Measurements from ENCODE around the gene CD200R1L. TPM values are rescaled to one million over a fixed set of nuclear protein-coding genes. Genes with fewer than 3 reads are reported as not detected.
A peak's percentile ranks its signal among the peaks of the same experiment; 100 is the strongest.

Gene CD200R1L
- total and polyA plus RNA-seq, 2 of the 13 experiments (the other 11 are each of a cell fraction or from before 2014, with no cell fraction given): not detected

GRCh38 chr3:112894258-112894657, 47.6 kb upstream of the CD200R1L start:
- 34% methylated on average over 5 of the region's 5 CpGs for WGBS (ENCODE audit: low lambda C conversion rate)
- Histone ChIP-seq H3K9me3 (ENCODE audit: low read length) (no peaks in the 10 kb centered on the region), H3K27me3 (ENCODE audit: control insufficient read depth in 1 of 2, insufficient read depth in 2 of 2, low read length in 2 of 2) (no peaks in the 10 kb centered on the region), H3K4me2 (ENCODE audit: low read depth, low read length) (no peak overlapping the region), H3K79me2 (ENCODE audit: insufficient read depth, low read length) (no peaks in the 10 kb centered on the region), H4K20me1 (ENCODE audit: insufficient read depth, low read length) (no peaks in the 10 kb centered on the region), H3K4me3 (replicated peaks in 1 of 3; ENCODE audit: insufficient read depth in 1 of 3, low read depth in 2 of 3, low read length in 3 of 3) (no peak overlapping the region), H3K9ac (ENCODE audit: insufficient read depth, low read depth, low read length) (no peak overlapping the region), H3K36me3 (replicated peaks in 1 of 2; ENCODE audit: control insufficient read depth in 1 of 2, insufficient read depth in 2 of 2, low read length in 2 of 2) (no peaks in the 10 kb centered on the region), H3K4me1 (ENCODE audit: insufficient read depth, low read length) (no peaks in the 10 kb centered on the region), H2AFZ (ENCODE audit: low read length) (no peak overlapping the region), H3K27ac (ENCODE audit: extremely low read length, insufficient read depth, low read length) (no peak overlapping the region)
- TF ChIP-seq NFE2L2 (IDR thresholded peaks at IDR 0.05; ENCODE audit: low read length): peak; percentile 83
- no peak for TF ChIP-seq ZNF652 (CRISPR knock-in tag; IDR thresholded peaks at IDR 0.05; ENCODE audit: borderline replicate concordance, low read depth)
- TF ChIP-seq NFE2 (CRISPR knock-in tag; IDR thresholded peaks at IDR 0.05): peak; percentile 29; the same call in 1 of the 2 replicates
- TF ChIP-seq MTA3 (CRISPR knock-in tag; IDR thresholded peaks at IDR 0.05): no peak
- 0 out of 4 replicates have a peak, but pooled peaks of 1 of the 2 experiments have one; percentile 18 for TF ChIP-seq MAFK (conservative IDR thresholded peaks at IDR 0.05 in 1 of 2, IDR thresholded peaks at IDR 0.05 in 1 of 2; ENCODE audit: low read length in 2 of 2)
- FAIRE-seq (no peak), DNase-seq (ENCODE audit: low spot score) (no peak), ATAC-seq (no peak)
- in situ Hi-C loops (cut with HindIII; ENCODE audit: extremely low pct_ligation_motif_present, low pct_unique_long_range_greater_than_20kb) (no loop called here), intact Hi-C loops (cut with micrococcal nuclease; ENCODE audit: unreplicated experiment) (no loop called here)
- ChIA-PET POLR2A (no interaction called here), CTCF (ENCODE audit: low intra/inter-chr PET ratio, low total read pairs) (no interaction called here)
- BruUV-seq (replicated peaks): no TSS peak

GRCh38 chr3:112889357-112889756, 42.7 kb upstream of the CD200R1L start:
- DNase-seq (ENCODE audit: low spot score): no peak
- Histone ChIP-seq H2AFZ (ENCODE audit: low read length) (no peak overlapping the region), H3K36me3 (replicated peaks in 1 of 2; ENCODE audit: control insufficient read depth in 1 of 2, insufficient read depth in 2 of 2, low read length in 2 of 2) (no peaks in the 10 kb centered on the region), H4K20me1 (ENCODE audit: insufficient read depth, low read length) (no peaks in the 10 kb centered on the region), H3K4me2 (ENCODE audit: low read depth, low read length) (no peak overlapping the region), H3K27ac (ENCODE audit: extremely low read length, insufficient read depth, low read length) (no peak overlapping the region), H3K27me3 (ENCODE audit: control insufficient read depth in 1 of 2, insufficient read depth in 2 of 2, low read length in 2 of 2) (no peaks in the 10 kb centered on the region; a peak in 1 of 5 replicates), H3K4me3 (replicated peaks in 1 of 3; ENCODE audit: insufficient read depth in 1 of 3, low read depth in 2 of 3, low read length in 3 of 3) (no peak overlapping the region), H3K4me1 (ENCODE audit: insufficient read depth, low read length) (no peaks in the 10 kb centered on the region), H3K79me2 (ENCODE audit: insufficient read depth, low read length) (no peaks in the 10 kb centered on the region), H3K9ac (ENCODE audit: insufficient read depth, low read depth, low read length) (no peak overlapping the region), H3K9me3 (ENCODE audit: low read length) (no peaks in the 10 kb centered on the region)
- intact Hi-C loops (cut with micrococcal nuclease; ENCODE audit: unreplicated experiment): no loop called here
- WGBS (ENCODE audit: low lambda C conversion rate): 0% methylated on average over 3 of the region's 3 CpGs
- TF ChIP-seq ATF6 (CRISPR knock-in tag; conservative IDR thresholded peaks at IDR 0.05) (no peak), SNAI1 (CRISPR knock-in tag; IDR thresholded peaks at IDR 0.05; ENCODE audit: borderline replicate concordance) (no peak), PAX8 (CRISPR knock-in tag; IDR thresholded peaks at IDR 0.05; ENCODE audit: borderline replicate concordance) (no peak), MEF2D (CRISPR knock-in tag; IDR thresholded peaks at IDR 0.05) (no peak), ZNF333 (CRISPR knock-in tag; IDR thresholded peaks at IDR 0.05; ENCODE audit: borderline replicate concordance) (no peak), ZNF160 (CRISPR knock-in tag; IDR thresholded peaks at IDR 0.05) (no peak), JUN (CRISPR knock-in tag; IDR thresholded peaks at IDR 0.05) (no peak), ZNF362 (CRISPR knock-in tag; IDR thresholded peaks at IDR 0.05; ENCODE audit: borderline replicate concordance) (no peak), ZNF614 (CRISPR knock-in tag; IDR thresholded peaks at IDR 0.05; ENCODE audit: borderline replicate concordance) (no peak)
- FAIRE-seq: no peak
- in situ Hi-C loops (cut with HindIII; ENCODE audit: extremely low pct_ligation_motif_present, low pct_unique_long_range_greater_than_20kb): no loop called here
- CTCF ChIA-PET (ENCODE audit: low intra/inter-chr PET ratio, low total read pairs): no interaction called here
- no TSS peak for BruUV-seq (replicated peaks)
- ATAC-seq: no peak
- POLR2A ChIA-PET: no interaction called here
